ACHN (cell line): ENCODE data around the gene PLAAT5.

Experiments
- DNase-seq: peaks from one replicate; pipeline ENCODE4 v3.0.0-alpha.2; 2015
- in situ Hi-C: cut with HindIII; loops from 2 replicates; pipeline ENCODE4 v1.10.0; 2017; ENCODE audit warnings: low sequenced_read_pairs, low pct_ligation_motif_present, low pct_unique_long_range_greater_than_20kb

Gene PLAAT5

GRCh38 chr11:63518548-63518947 lies 27.6 kb upstream of the PLAAT5 start:
- in situ Hi-C loops, result no loop called here
- no peak for DNase-seq

- in situ Hi-C loops, result no loop called here
Measured at GRCh38 chr11:63517156-63517555, 26.2 kb upstream of the PLAAT5 start.

GRCh38 chr11:63516109-63516508 lies 25.1 kb upstream of the PLAAT5 start:
- DNase-seq, result no peak
- in situ Hi-C loops, result no loop called here

More at GRCh38 chr11:63517156-63517555, 26.2 kb upstream of the PLAAT5 start:
- no peak for DNase-seq

DNA sequence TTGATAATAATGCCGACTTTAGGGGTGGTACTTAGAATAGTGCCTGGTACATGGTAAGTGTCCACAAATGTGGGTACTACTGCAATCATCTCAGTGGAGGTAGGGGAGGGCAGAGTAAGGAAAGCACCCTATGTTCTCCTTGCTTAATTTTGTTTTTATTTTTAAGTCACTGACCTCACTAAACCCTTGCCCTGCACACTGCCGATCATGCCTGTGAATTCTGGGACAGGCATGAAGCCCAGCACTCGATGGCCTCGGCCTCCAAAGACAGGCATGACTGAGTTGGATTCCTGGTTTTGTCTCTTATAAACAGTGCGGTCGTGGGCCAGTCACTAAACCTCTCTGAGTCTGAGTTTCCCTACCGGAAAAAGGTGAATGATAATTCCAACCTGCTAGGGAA lies 21.8 kb upstream of the PLAAT5 start:
- in situ Hi-C loops, result no loop called here
- DNase-seq, result no peak

- DNase-seq, result no peak
- in situ Hi-C loops, result no loop called here
Measured at GRCh38 chr11:63511048-63511748, 20.2 kb upstream of the PLAAT5 start.

- DNase-seq, result no peak
Measured at GRCh38 chr11:63510360-63511047, 19.5 kb upstream of the PLAAT5 start.

DNA sequence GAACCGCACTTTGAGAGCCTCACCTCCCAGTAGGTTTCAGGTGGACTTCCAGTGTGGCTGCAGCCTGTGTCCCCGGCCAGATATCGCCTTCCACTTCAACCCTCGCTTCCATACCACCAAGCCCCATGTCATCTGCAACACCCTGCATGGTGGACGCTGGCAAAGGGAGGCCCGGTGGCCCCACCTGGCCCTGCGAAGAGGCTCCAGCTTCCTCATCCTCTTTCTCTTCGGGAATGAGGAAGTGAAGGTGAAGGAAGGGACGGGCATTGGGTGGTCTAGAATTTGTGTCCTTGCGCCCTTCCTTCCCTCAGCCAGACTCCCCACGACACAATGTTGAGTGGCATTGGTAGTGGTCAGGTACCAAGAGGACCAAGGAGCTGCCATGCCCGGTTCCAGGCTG lies 17.8 kb upstream of the PLAAT5 start:
- DNase-seq, result no peak
- in situ Hi-C loops, result no loop called here

More at GRCh38 chr11:63510360-63511047, 19.5 kb upstream of the PLAAT5 start:
- in situ Hi-C loops, result no loop called here

- peak; percentile 20 for DNase-seq
- in situ Hi-C loops, result no loop called here
Measured at GRCh38 chr11:63508009-63508408, 17.0 kb upstream of the PLAAT5 start.

GRCh38 chr11:63507511-63507910 lies 16.5 kb upstream of the PLAAT5 start:
- DNase-seq, result no peak
- in situ Hi-C loops, result no loop called here

- in situ Hi-C loops, result no loop called here
- DNase-seq, result no peak
Measured at GRCh38 chr11:63506876-63507275, 15.9 kb upstream of the PLAAT5 start.

GRCh38 chr11:63505857-63506528 lies 15.0 kb upstream of the PLAAT5 start, which contains the start of gene LGALS12:
TSS of gene LGALS12 (plus strand) at chr11:63506084. CDS start at chr11:63506459, 375 bp downstream.
- in situ Hi-C loops, result no loop called here
- no peak for DNase-seq

DNA sequence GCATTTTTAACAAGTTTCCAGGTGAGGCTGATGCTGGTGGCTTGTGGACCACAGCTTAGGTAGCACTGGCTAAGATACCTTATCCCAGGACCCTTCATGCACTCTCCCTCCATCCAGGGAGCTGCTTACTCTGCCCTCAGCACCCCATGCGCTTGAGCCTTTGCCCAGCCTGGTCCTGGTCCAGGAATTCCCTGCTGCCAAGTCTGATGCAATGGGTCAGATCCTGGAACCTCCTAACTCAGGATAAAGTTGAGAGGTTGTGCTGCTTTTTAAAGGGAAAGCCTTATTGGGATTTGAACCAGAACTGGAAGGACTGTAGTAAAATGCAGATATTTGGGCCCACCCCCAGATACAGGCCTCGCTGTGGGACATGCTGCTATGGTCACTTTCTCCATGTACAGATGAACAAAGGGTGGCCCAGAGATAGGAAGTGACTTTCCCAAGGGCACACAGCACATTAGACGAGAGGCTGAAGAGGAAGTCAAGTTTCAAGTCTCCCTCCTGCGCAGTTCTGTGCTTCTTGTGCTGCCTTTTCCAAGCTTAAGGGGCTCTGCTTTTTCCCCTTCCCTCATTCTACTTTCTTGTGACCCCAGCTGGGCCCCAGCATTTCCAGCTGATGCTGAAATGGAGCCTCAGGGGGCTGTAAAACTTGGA lies 14.1 kb upstream of the PLAAT5 start:
- DNase-seq, result no peak
- in situ Hi-C loops, result no loop called here

GRCh38 chr11:63504054-63504453 lies 13.1 kb upstream of the PLAAT5 start:
- no peak for DNase-seq

DNA sequence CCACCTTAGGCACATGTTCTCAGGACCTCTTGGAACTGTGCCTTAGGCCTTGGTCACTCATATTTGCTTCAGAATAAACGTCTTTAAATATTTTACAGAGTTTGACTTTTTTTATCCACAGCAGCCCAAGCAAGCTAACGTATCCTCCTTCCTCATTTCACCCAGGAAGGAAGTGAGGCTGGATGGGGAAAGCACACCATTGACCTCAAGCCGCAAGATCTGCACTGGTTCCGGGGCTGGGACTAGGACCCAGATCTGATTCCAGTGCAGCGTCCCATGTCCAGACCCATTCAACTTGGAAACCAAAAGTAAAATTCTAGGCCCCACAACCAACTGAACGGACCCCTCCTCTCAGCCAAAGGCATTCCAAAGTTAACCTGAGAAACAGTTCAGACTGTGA lies 12.5 kb upstream of the PLAAT5 start:
- in situ Hi-C loops, result no loop called here
- no peak for DNase-seq

More at GRCh38 chr11:63504054-63504453, 13.1 kb upstream of the PLAAT5 start:
- in situ Hi-C loops, result no loop called here

DNA sequence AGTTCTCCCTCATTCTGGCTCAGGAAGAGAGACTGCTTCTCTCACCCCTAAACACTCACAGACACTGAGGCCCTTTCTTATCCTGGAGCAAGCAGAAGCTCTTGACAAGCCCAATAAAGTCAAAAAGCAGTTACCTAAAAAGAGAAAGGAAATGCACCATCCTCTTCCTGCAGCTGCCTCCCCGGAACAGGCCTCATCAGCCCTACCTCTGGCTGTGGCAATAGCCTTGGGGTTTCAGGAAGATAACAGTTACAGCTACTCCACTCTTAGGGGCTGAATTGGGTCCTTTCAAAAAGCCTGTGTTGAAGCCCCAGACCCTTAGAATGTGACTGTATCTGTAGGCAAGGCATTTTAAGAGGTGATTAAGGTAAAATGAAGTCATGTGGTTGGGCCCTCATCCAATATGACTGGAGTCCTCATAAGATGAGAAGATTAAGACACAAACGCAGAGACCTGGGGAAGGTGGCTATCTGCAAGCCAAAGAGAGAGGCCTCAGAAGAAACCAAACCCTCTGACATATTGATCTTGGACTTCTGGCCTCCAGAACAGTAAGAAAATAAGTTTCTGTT lies 11.4 kb upstream of the PLAAT5 start:
- no peak for DNase-seq
- in situ Hi-C loops, result no loop called here

- no peak for DNase-seq
- in situ Hi-C loops, result no loop called here
Measured at GRCh38 chr11:63501236-63501635, 10.3 kb upstream of the PLAAT5 start.

DNA sequence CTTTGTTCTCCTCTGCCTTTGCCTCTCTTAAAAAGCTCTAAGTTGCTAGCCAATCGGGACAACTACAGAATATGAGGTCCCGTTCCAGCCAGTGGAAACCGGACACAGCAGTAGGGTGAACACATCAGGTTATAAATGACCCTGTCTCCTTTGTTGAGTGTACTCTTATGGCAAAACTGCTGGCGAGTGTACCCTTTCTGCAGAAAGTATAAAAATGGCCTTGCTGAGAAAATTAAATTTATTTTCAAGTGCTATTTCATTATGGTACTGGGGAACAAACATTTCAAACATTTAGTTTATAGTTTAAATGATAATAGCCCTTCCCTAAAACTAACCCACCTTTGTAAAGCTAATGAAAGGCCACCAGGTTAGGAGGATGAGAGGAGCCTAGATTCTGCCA lies 8.9 kb upstream of the PLAAT5 start:
- no peak for DNase-seq
- in situ Hi-C loops, result no loop called here

GRCh38 chr11:63494975-63495374 lies 4.0 kb upstream of the PLAAT5 start:
- in situ Hi-C loops, result no loop called here
- no peak for DNase-seq

- in situ Hi-C loops, result no loop called here
- DNase-seq, result no peak
Measured at GRCh38 chr11:63493127-63493526, 2.2 kb upstream of the PLAAT5 start.
